Neural cell (in vitro differentiated cells): ENCODE measurements around the gene LIPC.

Experiments
- EP300 ChIP-seq: fragments of 450-650 bp; conservative IDR thresholded peaks from 2 replicates; pipeline ENCODE4 v1.6.1; 2014; ENCODE audit warnings: antibody characterized with exemption, mild to moderate bottlenecking, moderate library complexity; ENCODE audit not compliant: poor library complexity, severe bottlenecking
- EZH2 ChIP-seq: fragments of 200-600, 300-800 bp; shearing (Covaris generic), sonication (generic); IDR thresholded peaks from 2 replicates; pipeline ENCODE4 v1.6.1; 2014; ENCODE audit warnings: antibody characterized with exemption, low read length, borderline replicate concordance, mild to moderate bottlenecking; ENCODE audit not compliant: insufficient read depth, poor library complexity, severe bottlenecking
- MXI1 ChIP-seq: fragments of 450-650 bp; conservative IDR thresholded peaks from 2 replicates; pipeline ENCODE4 v1.6.1; 2014; ENCODE audit warnings: antibody characterized with exemption, mild to moderate bottlenecking; ENCODE audit not compliant: poor library complexity, severe bottlenecking
- POLR2AphosphoS5 ChIP-seq: IDR thresholded peaks from 2 replicates; pipeline ENCODE4 v1.6.1; 2012
- RAD21 ChIP-seq: fragments of 450-650 bp; conservative IDR thresholded peaks from 2 replicates; pipeline ENCODE4 v1.6.1; 2014; ENCODE audit warnings: antibody characterized with exemption, mild to moderate bottlenecking, moderate library complexity
- TF ChIP-seq, protein P1 (sequence below): fragments of 450-650 bp; IDR thresholded peaks from 2 replicates; pipeline ENCODE4 v1.5.1; 2014; ENCODE audit warnings: antibody characterized with exemption, mild to moderate bottlenecking, moderate library complexity; ENCODE audit not compliant: poor library complexity, severe bottlenecking
- TF ChIP-seq, protein P2 (sequence below): IDR thresholded peaks from 2 replicates; pipeline ENCODE4 v1.6.1; 2012; ENCODE audit warnings: borderline replicate concordance

DNA sequence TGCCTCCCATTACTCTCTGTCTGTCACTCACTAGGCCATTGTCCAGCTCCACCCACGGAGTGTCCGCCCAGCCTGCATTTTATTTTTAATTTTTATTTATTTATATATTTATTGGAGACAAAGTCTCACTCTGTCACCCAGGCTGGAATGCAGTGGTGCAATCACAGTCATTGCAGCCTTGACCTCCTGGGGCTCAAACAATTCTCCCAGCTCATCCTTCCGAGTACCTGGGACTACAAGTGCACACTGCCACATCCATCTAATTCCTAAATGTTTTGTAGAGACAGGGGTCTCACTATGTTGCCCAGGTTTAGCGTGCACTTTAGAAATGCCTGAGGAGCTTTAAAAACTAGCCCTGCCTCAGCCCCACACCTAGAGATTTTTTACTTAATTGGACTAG lies 141.5 kb downstream of the LIPC start:
- TF ChIP-seq, protein P1, sequence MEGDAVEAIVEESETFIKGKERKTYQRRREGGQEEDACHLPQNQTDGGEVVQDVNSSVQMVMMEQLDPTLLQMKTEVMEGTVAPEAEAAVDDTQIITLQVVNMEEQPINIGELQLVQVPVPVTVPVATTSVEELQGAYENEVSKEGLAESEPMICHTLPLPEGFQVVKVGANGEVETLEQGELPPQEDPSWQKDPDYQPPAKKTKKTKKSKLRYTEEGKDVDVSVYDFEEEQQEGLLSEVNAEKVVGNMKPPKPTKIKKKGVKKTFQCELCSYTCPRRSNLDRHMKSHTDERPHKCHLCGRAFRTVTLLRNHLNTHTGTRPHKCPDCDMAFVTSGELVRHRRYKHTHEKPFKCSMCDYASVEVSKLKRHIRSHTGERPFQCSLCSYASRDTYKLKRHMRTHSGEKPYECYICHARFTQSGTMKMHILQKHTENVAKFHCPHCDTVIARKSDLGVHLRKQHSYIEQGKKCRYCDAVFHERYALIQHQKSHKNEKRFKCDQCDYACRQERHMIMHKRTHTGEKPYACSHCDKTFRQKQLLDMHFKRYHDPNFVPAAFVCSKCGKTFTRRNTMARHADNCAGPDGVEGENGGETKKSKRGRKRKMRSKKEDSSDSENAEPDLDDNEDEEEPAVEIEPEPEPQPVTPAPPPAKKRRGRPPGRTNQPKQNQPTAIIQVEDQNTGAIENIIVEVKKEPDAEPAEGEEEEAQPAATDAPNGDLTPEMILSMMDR = no peak
- TF ChIP-seq, protein P2, sequence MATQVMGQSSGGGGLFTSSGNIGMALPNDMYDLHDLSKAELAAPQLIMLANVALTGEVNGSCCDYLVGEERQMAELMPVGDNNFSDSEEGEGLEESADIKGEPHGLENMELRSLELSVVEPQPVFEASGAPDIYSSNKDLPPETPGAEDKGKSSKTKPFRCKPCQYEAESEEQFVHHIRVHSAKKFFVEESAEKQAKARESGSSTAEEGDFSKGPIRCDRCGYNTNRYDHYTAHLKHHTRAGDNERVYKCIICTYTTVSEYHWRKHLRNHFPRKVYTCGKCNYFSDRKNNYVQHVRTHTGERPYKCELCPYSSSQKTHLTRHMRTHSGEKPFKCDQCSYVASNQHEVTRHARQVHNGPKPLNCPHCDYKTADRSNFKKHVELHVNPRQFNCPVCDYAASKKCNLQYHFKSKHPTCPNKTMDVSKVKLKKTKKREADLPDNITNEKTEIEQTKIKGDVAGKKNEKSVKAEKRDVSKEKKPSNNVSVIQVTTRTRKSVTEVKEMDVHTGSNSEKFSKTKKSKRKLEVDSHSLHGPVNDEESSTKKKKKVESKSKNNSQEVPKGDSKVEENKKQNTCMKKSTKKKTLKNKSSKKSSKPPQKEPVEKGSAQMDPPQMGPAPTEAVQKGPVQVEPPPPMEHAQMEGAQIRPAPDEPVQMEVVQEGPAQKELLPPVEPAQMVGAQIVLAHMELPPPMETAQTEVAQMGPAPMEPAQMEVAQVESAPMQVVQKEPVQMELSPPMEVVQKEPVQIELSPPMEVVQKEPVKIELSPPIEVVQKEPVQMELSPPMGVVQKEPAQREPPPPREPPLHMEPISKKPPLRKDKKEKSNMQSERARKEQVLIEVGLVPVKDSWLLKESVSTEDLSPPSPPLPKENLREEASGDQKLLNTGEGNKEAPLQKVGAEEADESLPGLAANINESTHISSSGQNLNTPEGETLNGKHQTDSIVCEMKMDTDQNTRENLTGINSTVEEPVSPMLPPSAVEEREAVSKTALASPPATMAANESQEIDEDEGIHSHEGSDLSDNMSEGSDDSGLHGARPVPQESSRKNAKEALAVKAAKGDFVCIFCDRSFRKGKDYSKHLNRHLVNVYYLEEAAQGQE = no peak
- no peak for TF ChIP-seq EP300
- TF ChIP-seq EZH2 = no peak
- TF ChIP-seq RAD21 = no peak
- TF ChIP-seq POLR2AphosphoS5 = no peak
- TF ChIP-seq MXI1 = no peak
